ENCODE measurements around the gene RPS10. TPM values are rescaled to one million over a fixed set of nuclear protein-coding genes. Genes with fewer than 3 reads are reported as not detected.

Gene RPS10
- total and polyA plus RNA-seq, 2 donors (not counting 3 experiments of a cell fraction or from before 2014, with no cell fraction given): 1,416 to 5,496 TPM

DNA sequence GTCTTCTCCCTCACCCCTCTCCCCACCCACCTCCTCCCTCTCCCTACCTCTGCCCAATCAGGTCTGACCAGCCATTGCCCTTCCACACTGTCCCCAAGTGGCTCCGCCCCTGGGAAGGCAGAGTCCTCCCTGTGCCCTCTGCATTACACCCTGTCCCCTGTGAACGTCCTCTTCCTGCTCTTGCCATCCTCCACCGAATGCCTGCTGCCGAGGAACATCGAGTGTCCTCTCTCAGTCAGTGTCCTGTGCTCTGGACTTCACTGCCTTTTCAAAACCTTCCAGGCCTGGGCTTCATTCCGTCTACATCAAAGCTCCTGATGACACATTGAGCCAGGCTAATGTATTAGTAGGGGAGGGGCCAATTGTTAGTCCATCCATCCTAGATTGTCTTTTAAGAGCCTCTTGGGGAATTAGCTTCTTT lies 36.7 kb upstream of the RPS10 start:
- FAIRE-seq (no peak), DNase-seq (ENCODE audit: low read depth, low spot score) (no peak)
- no peak overlapping the region for H3K4me3 ChIP-seq (replicated peaks in 1 of 3; ENCODE audit: insufficient read depth in 1 of 3, low read depth in 1 of 3, low read length in 3 of 3)
- POLR2A ChIA-PET: interaction anchor here (0.6 to 0.7 kb wide), 2 partner anchors 130 to 162 kb away, joined by 3 read pairs; no protein-coding TSS in a partner anchor
- H3K9ac ChIP-seq (replicated peaks; ENCODE audit: extremely low read depth, insufficient read depth, low read length): no peak overlapping the region
- BruUV-seq (replicated peaks): no TSS peak
- no peaks in the 10 kb centered on the region for H4K20me1 ChIP-seq (replicated peaks; ENCODE audit: control insufficient read depth, extremely low read depth, insufficient read depth, low read length)
- H3K27me3 ChIP-seq (ENCODE audit: control insufficient read depth in 2 of 2, insufficient read depth in 2 of 2, low read length in 2 of 2): peaks cover 5 to 14% of the 10 kb centered on the region in 2 experiments
- H3K9me1 ChIP-seq (replicated peaks; ENCODE audit: control insufficient read depth, extremely low read depth, insufficient read depth, low read length): no peaks in the 10 kb centered on the region
- H3K36me3 ChIP-seq (ENCODE audit: control insufficient read depth in 2 of 2, extremely low read depth in 1 of 2, insufficient read depth in 2 of 2, low read length in 2 of 2): no peaks in the 10 kb centered on the region
- H3K79me2 ChIP-seq (ENCODE audit: control insufficient read depth, insufficient read depth, low read length): no peaks in the 10 kb centered on the region
- dilution Hi-C loops (cut with MboI; ENCODE audit: extremely low pct_ligation_motif_present, low sequenced_read_pairs) (no loop called here), intact Hi-C loops (cut with micrococcal nuclease) (no loop called here)
- no peaks in the 10 kb centered on the region for H3K9me3 ChIP-seq (replicated peaks; ENCODE audit: control insufficient read depth, insufficient read depth, low read length)
- H3K27ac ChIP-seq (ENCODE audit: insufficient read depth, low read depth, low read length): no peak overlapping the region
- TF ChIP-seq POLR2A (IDR thresholded peaks at IDR 0.05; ENCODE audit: low read depth, low read length) (no peak), MYC (IDR thresholded peaks at IDR 0.05; ENCODE audit: low read depth, low read length) (no peak), GATA2 (IDR thresholded peaks at IDR 0.05; ENCODE audit: insufficient read depth, insufficient read length, low read depth, low read length) (no peak), FOS (IDR thresholded peaks at IDR 0.05; ENCODE audit: borderline replicate concordance, insufficient read depth, low read length) (no peak), EZH2 (IDR thresholded peaks at IDR 0.05; ENCODE audit: borderline replicate concordance, low read depth, low read length, severe bottlenecking) (no peak), POLR2AphosphoS5 (IDR thresholded peaks at IDR 0.05; ENCODE audit: insufficient read depth, low read depth, low read length) (no peak)
- TF ChIP-seq, protein P1, sequence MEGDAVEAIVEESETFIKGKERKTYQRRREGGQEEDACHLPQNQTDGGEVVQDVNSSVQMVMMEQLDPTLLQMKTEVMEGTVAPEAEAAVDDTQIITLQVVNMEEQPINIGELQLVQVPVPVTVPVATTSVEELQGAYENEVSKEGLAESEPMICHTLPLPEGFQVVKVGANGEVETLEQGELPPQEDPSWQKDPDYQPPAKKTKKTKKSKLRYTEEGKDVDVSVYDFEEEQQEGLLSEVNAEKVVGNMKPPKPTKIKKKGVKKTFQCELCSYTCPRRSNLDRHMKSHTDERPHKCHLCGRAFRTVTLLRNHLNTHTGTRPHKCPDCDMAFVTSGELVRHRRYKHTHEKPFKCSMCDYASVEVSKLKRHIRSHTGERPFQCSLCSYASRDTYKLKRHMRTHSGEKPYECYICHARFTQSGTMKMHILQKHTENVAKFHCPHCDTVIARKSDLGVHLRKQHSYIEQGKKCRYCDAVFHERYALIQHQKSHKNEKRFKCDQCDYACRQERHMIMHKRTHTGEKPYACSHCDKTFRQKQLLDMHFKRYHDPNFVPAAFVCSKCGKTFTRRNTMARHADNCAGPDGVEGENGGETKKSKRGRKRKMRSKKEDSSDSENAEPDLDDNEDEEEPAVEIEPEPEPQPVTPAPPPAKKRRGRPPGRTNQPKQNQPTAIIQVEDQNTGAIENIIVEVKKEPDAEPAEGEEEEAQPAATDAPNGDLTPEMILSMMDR (IDR thresholded peaks at IDR 0.05; ENCODE audit: extremely low read depth in 1 of 2, insufficient read depth in 1 of 2, low read depth in 1 of 2, low read length in 2 of 2): no peak
- TF ChIP-seq, protein P2, sequence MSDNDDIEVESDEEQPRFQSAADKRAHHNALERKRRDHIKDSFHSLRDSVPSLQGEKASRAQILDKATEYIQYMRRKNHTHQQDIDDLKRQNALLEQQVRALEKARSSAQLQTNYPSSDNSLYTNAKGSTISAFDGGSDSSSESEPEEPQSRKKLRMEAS (IDR thresholded peaks at IDR 0.05; ENCODE audit: insufficient read depth, insufficient read length): no peak
- no peaks in the 10 kb centered on the region for H3K4me1 ChIP-seq (ENCODE audit: control insufficient read depth, extremely low read depth, insufficient read depth, low read length)
- no peak overlapping the region for H2AFZ ChIP-seq (ENCODE audit: low read depth, low read length)
- no peak overlapping the region for H3K4me2 ChIP-seq (ENCODE audit: insufficient read depth, low read length)
- CTCF ChIA-PET: interaction anchor here (0.7 to 5.8 kb wide), 5 partner anchors 36 to 778 kb away, joined by 3 to 114 read pairs (median 3); partner anchors contain the start of gene RPS10

Data from endothelial cell of umbilical vein (primary cell).